ENCODE data around the gene TMEM18. TPM values are rescaled to one million over a fixed set of nuclear protein-coding genes. Genes with fewer than 3 reads are reported as not detected.
A peak's percentile ranks its signal among the peaks of the same experiment; 100 is the strongest.

The TMEM18 gene
- total RNA-seq, 2 donors from 2014 or later, result 10.9 to 13.2 TPM

GRCh38 chr2:675982-676646 is 1.1 kb downstream of the TMEM18 start:
- 12 to 43% methylated on average over 6 to 21 of the region's 21 CpGs for WGBS, 2 donors
- DNase-seq, result peak in 3 of 4 donors; percentile 45 to 59 (median 59)
- peak in 3 of 7 experiments; percentile 5 to 29 (median 27) for TF ChIP-seq CTCF (IDR thresholded peaks at IDR 0.05)
- TF ChIP-seq POLR2A (IDR thresholded peaks at IDR 0.05), result no peak
- peak overlapping the region in 1 of 2 donors; percentile 19 for H3K4me3 ChIP-seq
- H3K27me3 ChIP-seq, result no peaks in the 10 kb centered on the region
- peaks cover 0 to 7% of the 10 kb centered on the region in 2 donors for H3K36me3 ChIP-seq (replicated peaks in 1 of 2; ENCODE audit: insufficient read depth in 1 of 2, low read depth in 2 of 2)
- ATAC-seq, result no peak
- peak overlapping the region; percentile 68 to 100 (median 96) for H3K27ac ChIP-seq
- peaks cover 21% of the 10 kb centered on the region for H3K4me1 ChIP-seq
- H3K9me3 ChIP-seq, result no peaks in the 10 kb centered on the region
- intact Hi-C loops (cut with DNase I), result no loop called here

- ATAC-seq (no peak), DNase-seq (no peak)
- Histone ChIP-seq H3K4me1 (peaks cover 21% of the 10 kb centered on the region), H3K27me3 (no peaks in the 10 kb centered on the region), H3K27ac (no peak overlapping the region), H3K36me3 (replicated peaks in 1 of 2; ENCODE audit: insufficient read depth in 1 of 2, low read depth in 2 of 2) (peaks cover 0 to 7% of the 10 kb centered on the region in 2 donors), H3K9me3 (no peaks in the 10 kb centered on the region), H3K4me3 (no peak overlapping the region)
- 75 to 100% methylated on average over 5 to 8 of the region's 9 CpGs for WGBS, 2 donors
- no peak for TF ChIP-seq POLR2A (IDR thresholded peaks at IDR 0.05)
- no peak for TF ChIP-seq CTCF (IDR thresholded peaks at IDR 0.05)
- intact Hi-C loops (cut with DNase I), result no loop called here
Observed at GRCh38 chr2:675460-675859, 1.7 kb downstream of the TMEM18 start.

- Histone ChIP-seq H3K27me3 (no peaks in the 10 kb centered on the region), H3K4me3 (no peak overlapping the region), H3K27ac (no peak overlapping the region), H3K36me3 (replicated peaks in 1 of 2; ENCODE audit: insufficient read depth in 1 of 2, low read depth in 2 of 2) (peaks cover 0 to 7% of the 10 kb centered on the region in 2 donors), H3K4me1 (peaks cover 21% of the 10 kb centered on the region), H3K9me3 (no peaks in the 10 kb centered on the region)
- TF ChIP-seq CTCF (IDR thresholded peaks at IDR 0.05) (no peak), POLR2A (IDR thresholded peaks at IDR 0.05) (no peak)
- DNase-seq, result no peak
- 69 to 74% methylated on average over 4 of the region's 4 CpGs for WGBS, 2 donors
- ATAC-seq, result no peak
- intact Hi-C loops (cut with DNase I), result no loop called here
Observed at GRCh38 chr2:675051-675450, 2.2 kb downstream of the TMEM18 start.

GRCh38 chr2:674321-674985 is 2.8 kb downstream of the TMEM18 start:
- intact Hi-C loops (cut with DNase I), result no loop called here
- Histone ChIP-seq H3K27me3 (no peaks in the 10 kb centered on the region), H3K36me3 (replicated peaks in 1 of 2; ENCODE audit: insufficient read depth in 1 of 2, low read depth in 2 of 2) (peaks cover 0 to 7% of the 10 kb centered on the region in 2 donors), H3K9me3 (no peaks in the 10 kb centered on the region), H3K4me3 (no peak overlapping the region), H3K27ac (no peak overlapping the region), H3K4me1 (peaks cover 21% of the 10 kb centered on the region)
- ATAC-seq, result no peak
- TF ChIP-seq POLR2A (IDR thresholded peaks at IDR 0.05) (no peak), CTCF (IDR thresholded peaks at IDR 0.05) (no peak)
- DNase-seq, result no peak
- WGBS, 2 donors, result 84 to 86% methylated on average over 9 of the region's 9 CpGs
